GM21423 (cell line): ENCODE data around the gene SEPTIN12.
A peak's percentile ranks its signal among the peaks of the same experiment; 100 is the strongest.

Source experiments
- ATAC-seq: cut with Tn5 transposase; IDR thresholded peaks from one replicate; pipeline ENCODE4 v1.9.1; 2021; ENCODE audit warnings: mild to moderate bottlenecking, moderate library complexity; ENCODE audit not compliant: unreplicated experiment

SEPTIN12 gene

DNA sequence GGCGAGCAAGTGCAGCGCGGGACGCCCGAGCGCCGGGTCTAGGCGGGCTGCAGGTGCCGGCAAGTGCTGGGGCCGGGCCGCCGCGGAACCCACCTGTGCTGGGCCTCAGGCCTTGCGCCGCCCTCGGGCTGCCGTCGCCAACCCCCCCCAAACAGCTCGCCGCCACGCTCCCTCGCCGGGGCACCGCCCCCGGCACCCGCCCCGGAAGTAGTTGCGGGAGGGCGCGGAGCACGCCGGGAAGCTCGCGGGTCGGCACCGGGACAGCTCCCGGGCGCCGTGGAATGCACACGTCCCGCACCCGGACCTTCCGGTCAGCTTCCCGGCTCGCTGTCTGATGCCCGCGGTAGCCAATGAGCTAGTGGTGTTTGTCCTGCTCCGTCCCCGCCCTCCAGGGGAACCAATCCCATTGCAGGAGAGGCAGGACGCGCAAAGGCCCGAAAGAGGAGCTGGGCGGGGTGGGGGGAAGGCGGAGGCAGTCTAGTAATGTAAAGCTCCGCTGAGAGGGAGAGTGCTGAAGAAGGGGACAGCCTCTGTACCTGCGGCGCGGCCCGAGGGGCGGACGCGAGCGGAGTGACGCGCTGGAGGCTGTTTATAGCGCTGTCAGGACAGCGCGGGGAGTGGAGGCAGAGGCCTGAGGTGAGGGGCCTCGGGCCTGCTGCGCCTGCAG, 53.9 kb downstream of the SEPTIN12 start, which contains the start of the genes ANKS3 and DNAAF8:
ANKS3 (minus strand) TSS at position 209 of the 667 bp plus-strand sequence. CDS start 4,122 bp downstream, outside the sequence.
DNAAF8 (plus strand) TSS at position 475 of the 667 bp plus-strand sequence. CDS start 1,978 bp downstream, outside the sequence.
- peak; percentile 78 for ATAC-seq

DNA sequence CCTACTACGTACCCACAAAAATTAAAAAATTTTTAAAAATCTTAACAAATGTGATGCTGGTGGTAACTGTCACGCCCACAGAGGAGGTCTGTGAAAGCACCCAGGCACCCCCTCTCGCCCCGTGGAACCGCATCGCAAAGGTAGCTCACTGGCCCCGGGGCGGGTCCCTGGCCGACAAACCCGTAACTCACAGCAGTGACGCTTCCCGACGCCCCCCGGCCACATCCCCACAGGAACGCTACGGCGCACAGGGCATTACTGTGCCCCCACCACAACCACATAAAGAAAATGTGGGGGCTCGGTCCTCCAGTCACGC, 54.4 kb downstream of the SEPTIN12 start:
- peak; percentile 5 for ATAC-seq

DNA sequence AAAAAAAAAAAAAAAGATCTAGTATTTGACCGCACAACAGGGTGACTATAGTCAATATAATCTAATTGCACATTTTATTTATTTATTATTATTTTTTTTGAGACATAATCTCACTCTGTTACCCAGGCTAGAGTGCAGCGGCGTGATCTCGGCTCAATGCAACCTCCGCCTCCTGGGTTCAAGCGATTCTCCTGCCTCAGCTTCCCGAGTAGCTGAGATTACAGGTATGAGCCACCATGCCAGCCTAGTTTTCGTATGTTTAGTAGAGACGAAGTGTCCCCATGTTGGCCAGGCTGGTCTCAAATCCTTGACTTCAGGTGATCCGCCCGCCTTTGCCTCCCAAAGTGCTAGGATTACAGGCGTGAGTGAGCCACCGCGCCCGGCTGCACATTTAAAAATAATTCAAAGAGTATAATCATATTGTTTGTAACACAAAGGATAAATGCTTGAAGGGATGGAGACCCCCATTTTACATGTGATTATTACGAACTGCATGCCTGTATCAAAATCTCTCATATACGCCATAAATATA, 54.9 kb downstream of the SEPTIN12 start:
- ATAC-seq = no peak

DNA sequence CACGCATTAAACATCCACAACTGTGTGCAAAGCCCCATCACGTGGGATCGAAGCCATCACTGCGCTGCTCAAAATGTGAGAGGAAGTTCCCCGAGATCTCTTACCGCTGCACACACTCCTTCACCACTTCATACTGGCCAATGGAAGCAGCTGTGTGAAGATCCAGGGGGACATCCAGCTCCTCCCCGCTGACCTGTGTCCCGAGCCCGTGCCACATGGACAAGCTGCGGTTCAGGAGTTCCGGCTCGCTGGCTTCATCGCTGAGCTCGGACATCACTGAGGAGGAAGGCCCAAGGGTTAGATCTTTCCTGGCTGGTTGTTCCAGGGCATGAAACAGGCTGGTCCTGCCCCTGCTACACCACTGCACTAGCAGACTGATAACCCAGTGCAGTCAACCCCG, 58.3 kb downstream of the SEPTIN12 start:
- ATAC-seq = no peak

DNA sequence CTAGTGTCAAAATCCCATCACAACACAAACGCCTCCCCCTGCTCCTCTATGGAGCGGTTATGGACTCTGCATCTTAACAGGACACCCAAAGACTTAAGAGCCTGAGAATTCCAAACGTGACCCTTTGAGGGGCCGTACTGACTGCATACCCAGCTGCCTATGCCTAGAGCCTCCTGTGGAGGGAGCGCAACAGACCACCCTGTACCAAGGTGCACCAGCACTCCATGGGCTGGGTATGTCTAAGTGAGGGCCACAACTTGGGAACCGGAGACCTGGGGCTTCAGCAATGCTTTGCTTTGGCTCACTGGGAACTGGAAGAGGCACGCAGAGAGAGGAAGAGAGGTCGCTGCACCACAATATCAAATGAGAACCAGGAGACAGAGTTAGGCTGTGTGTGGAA, 59.5 kb downstream of the SEPTIN12 start:
- no peak for ATAC-seq
